ENCODE measurements around the gene CDH8.

The CDH8 gene

DNA sequence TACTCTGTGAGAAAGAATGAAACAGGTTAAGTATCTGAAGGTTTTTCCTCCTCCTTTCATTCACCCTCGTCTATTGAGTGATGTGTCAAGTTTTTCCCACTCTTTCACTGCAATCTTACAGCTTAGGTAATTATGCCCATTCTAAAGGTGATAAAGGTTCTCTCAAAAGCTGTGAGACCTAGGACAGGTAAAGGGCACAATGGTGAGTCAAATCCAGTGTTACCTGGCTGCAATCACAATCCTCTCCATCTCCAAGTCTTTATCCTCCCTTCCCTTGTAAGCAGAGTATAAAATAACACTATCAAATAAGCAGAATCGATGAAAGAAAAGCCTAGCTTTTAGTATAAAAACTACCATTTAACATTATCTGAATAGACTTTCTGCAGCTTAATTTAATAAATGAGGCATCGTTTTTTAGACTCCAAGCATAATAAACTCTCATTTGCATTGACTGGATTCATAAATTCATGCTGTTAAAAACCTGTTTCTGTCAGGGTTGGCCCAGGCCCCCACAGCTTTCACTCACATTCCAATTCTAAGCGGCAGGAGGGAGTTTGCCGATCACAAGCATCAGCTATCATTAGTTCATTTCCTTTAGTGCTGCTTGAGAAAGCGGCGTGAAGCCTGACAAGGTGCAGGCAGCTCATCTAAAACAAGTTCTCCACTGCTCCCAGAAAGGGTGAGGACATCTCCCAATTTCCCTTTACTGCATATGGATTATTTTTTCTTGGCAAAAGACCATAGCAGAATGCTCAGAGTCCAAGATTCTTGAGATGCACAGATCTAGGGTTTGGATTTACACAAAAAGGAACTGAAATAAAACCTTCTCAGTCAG is 67.8 kb downstream of the CDH8 start:
- Histone ChIP-seq H3K4me3 (replicated peaks; ENCODE audit: insufficient read depth, low read length) (no peak overlapping the region), H3K27ac (replicated peaks) (no peak overlapping the region), H3K27me3 (ENCODE audit: insufficient read depth, poor library complexity, severe bottlenecking) (no peaks in the 10 kb centered on the region)
- TF ChIP-seq POLR2AphosphoS5 (IDR thresholded peaks at IDR 0.05; ENCODE audit: low read depth) (no peak), REST (IDR thresholded peaks at IDR 0.05; ENCODE audit: insufficient replicate concordance, low read depth) (no peak), SPI1 (IDR thresholded peaks at IDR 0.05; ENCODE audit: borderline replicate concordance, low read depth) (no peak), CTCF (IDR thresholded peaks at IDR 0.05; ENCODE audit: insufficient read depth, low read length) (no peak), GABPA (IDR thresholded peaks at IDR 0.05; ENCODE audit: low read depth) (no peak)
- no peak for DNase-seq (ENCODE audit: low read depth in 1 of 2, low spot score in 1 of 2)

DNA sequence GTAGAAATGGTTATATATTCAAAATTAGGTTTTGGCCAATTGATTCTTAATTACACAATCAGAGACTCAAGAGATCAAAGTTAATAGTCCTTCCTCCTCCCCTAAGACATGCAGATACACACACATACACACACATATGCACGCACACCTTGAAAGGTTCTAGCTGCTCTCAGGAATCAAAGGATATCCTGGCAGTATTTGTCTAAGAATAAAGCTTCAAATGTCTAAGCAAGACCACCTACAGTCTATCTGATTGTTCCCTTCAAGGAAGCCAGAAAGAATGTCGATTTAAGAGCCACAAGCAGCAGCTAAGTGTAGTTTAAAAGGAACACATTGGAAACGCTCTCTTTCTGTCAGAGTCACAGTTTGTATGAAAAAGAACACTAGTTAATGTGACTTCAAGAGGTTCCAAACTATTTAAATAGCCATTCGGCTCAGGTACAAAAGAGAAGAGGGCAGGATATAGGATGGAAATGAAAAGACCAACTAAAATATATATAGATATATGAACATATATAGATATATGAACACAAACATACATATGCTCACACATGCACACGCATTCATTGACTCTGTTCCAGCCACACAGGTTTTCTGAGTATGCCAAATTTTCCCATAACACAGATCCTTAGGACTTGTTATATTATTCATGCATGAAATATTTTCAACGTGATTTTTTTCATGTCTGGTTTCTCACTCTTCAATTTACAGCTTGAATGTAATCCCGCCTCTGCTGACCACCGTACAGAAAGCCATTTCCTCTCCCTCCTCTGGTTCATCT is 79.0 kb downstream of the CDH8 start:
- H3K4me3 ChIP-seq (replicated peaks; ENCODE audit: insufficient read depth, low read length): no peak overlapping the region
- H3K27me3 ChIP-seq (ENCODE audit: insufficient read depth, poor library complexity, severe bottlenecking): no peaks in the 10 kb centered on the region
- no peak for DNase-seq (ENCODE audit: low read depth in 1 of 2, low spot score in 1 of 2)
- no peak for TF ChIP-seq SPI1 (IDR thresholded peaks at IDR 0.05; ENCODE audit: borderline replicate concordance, low read depth)
- no peak for TF ChIP-seq CTCF (IDR thresholded peaks at IDR 0.05; ENCODE audit: insufficient read depth, low read length)
- TF ChIP-seq REST (IDR thresholded peaks at IDR 0.05; ENCODE audit: insufficient replicate concordance, low read depth): no peak
- no peak for TF ChIP-seq GABPA (IDR thresholded peaks at IDR 0.05; ENCODE audit: low read depth)
- no peak for TF ChIP-seq POLR2AphosphoS5 (IDR thresholded peaks at IDR 0.05; ENCODE audit: low read depth)
- no peak overlapping the region for H3K27ac ChIP-seq (replicated peaks)

- no peak for TF ChIP-seq SPI1 (IDR thresholded peaks at IDR 0.05; ENCODE audit: borderline replicate concordance, low read depth)
- TF ChIP-seq CTCF (IDR thresholded peaks at IDR 0.05; ENCODE audit: insufficient read depth, low read length): no peak
- TF ChIP-seq POLR2AphosphoS5 (IDR thresholded peaks at IDR 0.05; ENCODE audit: low read depth): no peak
- no peak for TF ChIP-seq GABPA (IDR thresholded peaks at IDR 0.05; ENCODE audit: low read depth)
- no peak for TF ChIP-seq REST (IDR thresholded peaks at IDR 0.05; ENCODE audit: insufficient replicate concordance, low read depth)
- no peak overlapping the region for H3K4me3 ChIP-seq (replicated peaks; ENCODE audit: insufficient read depth, low read length)
- DNase-seq (ENCODE audit: low read depth in 1 of 2, low spot score in 1 of 2): no peak
- H3K27me3 ChIP-seq (ENCODE audit: insufficient read depth, poor library complexity, severe bottlenecking): no peaks in the 10 kb centered on the region
- no peak overlapping the region for H3K27ac ChIP-seq (replicated peaks)
Measured at GRCh38 chr16:61952841-61953240, 83.4 kb downstream of the CDH8 start.

Measured in HL-60 (cell line).